GM19397 (cell line): ENCODE results near the gene UBN1.
"Not testable (repeated sequence)": the region's sequence is repeated elsewhere in the genome, so short reads cannot be mapped to it uniquely, and the experiment has no call there.

Source experiments
- ATAC-seq: cut with Tn5 transposase; IDR thresholded peaks from one replicate; pipeline ENCODE4 v1.9.1; 2021; ENCODE audit warnings: mild to moderate bottlenecking, moderate library complexity; ENCODE audit not compliant: unreplicated experiment

Gene UBN1

GRCh38 chr16:4927661-4928060 is 80.4 kb downstream of the UBN1 start:
- no peak for ATAC-seq

- no peak for ATAC-seq
Measured at GRCh38 chr16:4928227-4928626, 80.9 kb downstream of the UBN1 start.

DNA sequence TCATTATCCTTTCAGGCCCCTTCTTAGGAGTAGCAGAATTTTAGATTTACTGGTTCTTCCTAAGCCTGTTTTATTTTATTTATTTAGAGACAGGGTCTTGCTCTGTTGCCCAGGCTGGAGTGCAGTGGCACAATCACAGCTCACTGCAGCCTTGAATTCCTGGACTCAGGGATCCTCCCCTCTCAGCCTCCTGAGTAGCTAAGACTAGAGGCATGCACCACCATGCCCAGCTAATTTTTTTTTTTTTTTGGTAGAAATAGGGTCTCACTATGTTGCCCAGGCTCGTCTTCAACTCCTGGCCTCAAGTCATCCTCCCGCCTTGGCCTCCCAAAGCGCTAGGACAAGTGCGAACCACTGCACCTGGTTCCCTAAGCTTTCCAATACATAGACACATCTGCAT is 82.3 kb downstream of the UBN1 start:
- ATAC-seq, result not testable (repeated sequence)

DNA sequence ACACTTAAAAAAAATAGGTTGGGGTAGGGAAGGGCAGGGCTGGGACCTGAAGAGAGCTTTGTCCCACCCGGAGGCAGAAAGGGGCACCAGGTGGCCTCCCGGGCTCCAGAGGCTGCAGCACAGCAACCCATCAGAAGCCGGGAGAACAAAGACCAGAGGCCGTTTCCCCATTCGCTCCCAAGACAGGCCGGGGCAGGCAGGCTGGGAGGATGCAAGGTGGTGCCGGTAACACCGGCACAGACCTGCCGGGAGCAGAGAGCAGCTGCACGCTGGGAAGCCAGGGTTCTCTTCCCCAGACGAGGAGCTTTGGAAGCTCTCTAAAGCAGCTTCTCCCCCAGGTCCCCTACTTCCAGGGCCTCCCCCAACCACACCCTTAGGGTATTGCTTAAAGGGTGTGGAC is 84.1 kb downstream of the UBN1 start:
- no peak for ATAC-seq
